Stimulated activated CD4-positive, alpha-beta T cell treated with anti-CD3 and anti-CD28 coated beads, Interleukin-15, amount 100 ng/mL, for 1 hour (primary cell): ENCODE results near the gene KDM2A.
"Not testable (repeated sequence)": the region's sequence is repeated elsewhere in the genome, so short reads cannot be mapped to it uniquely, and the experiment has no call there.

Experiments used
- DNase-seq, 2 donors: peaks; one replicate each; pipeline ENCODE4 v3.0.0-alpha.2; 2020; ENCODE audit warnings: low read depth in 1 of 2, low spot score in 1 of 2

KDM2A gene

DNA sequence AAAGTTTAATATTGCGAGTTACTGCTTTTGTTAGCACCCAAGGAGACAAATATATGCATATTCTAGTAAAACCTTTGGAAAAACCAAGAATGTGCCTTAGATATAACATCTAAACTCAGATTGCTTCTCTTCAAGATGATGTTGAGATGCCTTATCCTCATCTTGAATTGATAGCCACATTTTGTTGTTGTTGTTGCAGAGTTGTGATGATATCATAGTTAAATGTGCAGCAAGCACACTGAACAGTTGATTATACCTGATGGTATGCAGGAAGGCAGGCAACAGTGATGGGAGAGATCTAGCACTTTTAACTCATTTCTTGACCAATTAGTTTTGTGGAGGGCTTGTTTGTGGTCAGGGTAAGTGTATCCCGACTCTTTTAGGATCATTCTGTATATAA, 48.0 kb downstream of the KDM2A start:
- DNase-seq, result no peak

- DNase-seq, result no peak
These were observed 48.7 kb downstream of the KDM2A start for GRCh38 chr11:67167719-67168118.

- not testable (repeated sequence) for DNase-seq
These were observed 49.8 kb downstream of the KDM2A start for GRCh38 chr11:67168911-67169310.

DNA sequence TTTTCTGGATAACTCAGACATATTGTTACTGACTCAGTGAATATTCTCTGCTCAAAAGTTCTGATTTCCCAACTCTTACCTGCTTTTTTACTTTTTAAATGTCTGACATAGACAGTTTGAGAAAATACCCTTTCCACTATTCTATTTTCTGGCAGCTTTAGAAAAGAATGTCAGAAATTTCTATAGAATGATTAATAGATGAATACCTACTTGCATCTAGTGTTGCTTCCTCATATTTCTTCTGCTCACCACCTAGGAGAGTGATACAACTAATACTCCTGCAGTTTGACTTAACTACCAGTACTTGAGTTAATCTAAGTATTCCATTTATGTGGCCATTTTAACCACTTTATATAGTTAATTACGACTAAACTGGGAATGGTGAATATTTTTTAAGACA, 55.2 kb downstream of the KDM2A start:
- DNase-seq, result no peak

DNA sequence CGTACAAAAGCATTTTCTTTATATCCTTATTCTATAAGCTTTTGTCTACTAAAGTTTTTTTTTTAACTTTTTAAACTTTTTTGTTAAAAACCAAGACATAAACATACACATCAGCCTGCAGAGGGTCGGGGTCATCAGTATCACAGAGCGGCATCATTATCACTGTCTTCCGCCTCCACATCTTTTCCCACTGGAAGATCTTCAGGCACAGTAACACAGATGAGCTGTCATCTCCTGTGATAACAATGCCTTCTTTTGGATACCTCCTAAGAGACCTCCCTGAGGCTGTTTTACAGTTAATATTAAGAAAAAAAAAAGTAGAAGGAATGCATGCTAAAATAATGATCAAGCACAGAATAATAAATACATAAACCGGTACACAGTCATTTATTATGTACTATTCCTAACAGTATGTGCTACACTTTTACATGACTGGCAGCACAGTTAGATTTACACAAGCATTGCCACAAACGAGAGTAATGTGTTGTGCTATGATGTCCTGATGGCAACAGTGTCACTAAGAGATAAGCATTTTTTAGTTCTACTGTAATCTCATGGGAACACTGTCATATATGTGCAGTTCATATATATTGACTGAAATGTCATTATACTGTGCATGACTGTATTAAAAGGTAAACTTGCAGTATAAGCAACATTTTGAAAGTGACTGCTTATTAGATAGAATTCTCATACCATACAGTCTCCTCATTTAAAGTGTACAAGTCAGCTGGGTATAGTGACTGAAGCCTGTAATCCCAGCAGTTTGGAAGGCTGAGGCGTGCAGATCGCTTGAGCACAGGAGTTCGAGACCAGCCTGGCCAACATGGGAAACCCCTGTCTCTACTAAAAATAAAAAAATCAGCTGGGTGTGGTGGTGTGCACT, 58.6 kb downstream of the KDM2A start:
- DNase-seq, result no peak

GRCh38 chr11:67178421-67178820, 59.4 kb downstream of the KDM2A start:
- no peak for DNase-seq

DNA sequence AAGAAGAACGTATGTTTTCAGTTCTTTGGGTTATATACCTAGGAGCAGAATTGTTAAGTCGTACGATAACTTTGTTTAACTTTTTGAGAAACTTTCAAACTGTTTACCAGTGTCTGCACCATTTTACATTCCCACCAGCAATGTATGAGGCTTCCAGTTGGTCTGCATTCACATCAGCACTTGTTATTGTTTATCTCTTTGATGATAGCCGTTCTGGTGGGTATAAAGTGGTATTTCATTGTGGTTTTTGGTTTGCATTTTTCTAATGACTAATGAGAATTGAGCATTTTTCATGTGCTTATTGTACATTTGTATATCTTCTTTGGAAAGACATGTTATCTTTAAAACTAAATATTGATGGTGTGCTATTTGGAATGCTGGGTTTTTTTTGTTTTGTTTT, 59.8 kb downstream of the KDM2A start:
- no peak for DNase-seq

GRCh38 chr11:67179892-67180490, 60.9 kb downstream of the KDM2A start:
- no peak for DNase-seq

GRCh38 chr11:67194096-67194495, 75.0 kb downstream of the KDM2A start:
- DNase-seq, result no peak

DNA sequence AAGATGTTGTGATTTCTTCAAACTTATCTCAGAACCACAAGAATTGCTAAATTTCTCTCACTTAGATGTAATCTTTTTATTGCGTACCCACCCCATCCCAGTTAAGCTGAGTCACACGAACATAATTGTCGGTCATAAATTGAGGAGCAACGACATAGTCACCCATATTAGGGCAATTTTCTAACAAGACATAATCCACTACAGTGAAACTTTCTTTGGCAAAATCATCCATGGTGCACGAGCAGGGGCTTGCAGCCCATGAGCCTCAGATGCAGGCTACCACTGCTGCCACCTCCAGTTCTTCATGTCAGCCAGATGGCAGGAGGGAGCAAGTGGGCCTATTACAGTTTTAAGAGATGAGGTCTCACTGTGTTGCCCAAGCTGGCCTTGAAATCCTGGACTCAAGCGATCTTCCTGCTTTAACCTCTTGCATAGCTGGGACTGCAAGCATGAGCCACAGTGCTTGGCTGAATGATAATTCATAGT, 77.0 kb downstream of the KDM2A start:
- no peak for DNase-seq

- no peak for DNase-seq
These were observed 78.5 kb downstream of the KDM2A start for GRCh38 chr11:67197606-67198005.

DNA sequence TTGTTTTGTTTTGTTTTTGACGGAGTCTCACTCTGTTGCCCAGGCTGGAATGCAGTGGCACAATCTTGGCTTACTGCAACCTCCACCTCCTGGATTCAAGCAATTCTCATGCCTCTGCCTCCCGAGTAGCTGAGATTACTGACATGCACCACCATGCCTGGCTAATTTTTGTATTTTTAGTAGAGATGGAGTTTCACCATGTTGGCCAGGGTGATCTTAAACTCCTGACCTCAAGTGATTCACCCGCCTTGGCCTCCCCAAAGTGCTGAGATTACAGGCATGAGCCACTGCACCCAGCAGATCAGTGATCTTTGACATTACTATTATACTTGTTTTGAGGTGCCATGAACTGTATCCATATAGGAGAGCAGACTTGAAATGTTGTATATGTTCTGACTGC, 79.7 kb downstream of the KDM2A start:
- not testable (repeated sequence) for DNase-seq

DNA sequence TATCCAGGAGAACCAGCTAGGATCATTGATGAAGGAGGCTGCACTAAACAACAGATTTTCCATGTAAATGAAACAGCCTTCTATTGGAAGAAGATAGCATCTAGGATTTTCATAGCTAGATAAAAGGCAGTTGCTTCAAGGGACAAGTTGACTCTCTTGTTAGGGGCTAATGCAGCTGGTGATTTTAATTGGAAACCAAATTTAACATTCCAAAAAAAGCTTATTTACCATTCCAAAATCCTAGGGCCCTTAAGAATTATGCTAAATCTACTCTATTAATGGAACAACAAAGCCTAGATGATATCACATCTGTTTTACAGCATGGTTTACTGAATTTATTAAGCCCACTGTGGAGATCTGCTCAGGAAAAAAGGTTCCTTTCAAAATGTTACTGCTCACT, 80.7 kb downstream of the KDM2A start:
- no peak for DNase-seq

GRCh38 chr11:67202028-67202427, 83.0 kb downstream of the KDM2A start:
- no peak for DNase-seq

- no peak for DNase-seq
These were observed 85.8 kb downstream of the KDM2A start for GRCh38 chr11:67204822-67205221.

GRCh38 chr11:67209222-67209621, 90.2 kb downstream of the KDM2A start:
- not testable (repeated sequence) for DNase-seq

- no peak for DNase-seq
These were observed 92.8 kb downstream of the KDM2A start for GRCh38 chr11:67211656-67212436.

DNA sequence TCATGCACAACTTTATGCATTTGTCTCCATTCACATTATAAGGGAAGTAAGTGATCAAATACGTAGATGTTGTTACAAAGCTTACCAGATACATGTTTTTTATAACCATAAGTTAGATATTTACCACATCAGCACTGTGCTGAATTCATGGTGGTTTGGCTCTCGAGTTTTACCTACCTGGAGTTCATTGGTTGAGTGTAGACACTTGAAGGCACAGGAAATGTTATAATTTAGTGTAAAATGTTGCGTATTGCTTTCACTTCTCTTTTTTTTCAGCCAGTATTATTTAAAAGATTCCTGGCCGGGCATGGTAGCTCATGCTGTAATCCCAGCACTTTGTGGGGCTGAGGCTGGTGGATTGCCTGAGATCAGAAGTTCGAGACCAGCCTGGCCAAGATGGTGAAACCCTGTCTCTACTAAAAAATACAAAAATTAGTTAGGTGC, 94.1 kb downstream of the KDM2A start:
- no peak for DNase-seq

GRCh38 chr11:67227726-67228125, 108.7 kb downstream of the KDM2A start:
- DNase-seq, result no peak

DNA sequence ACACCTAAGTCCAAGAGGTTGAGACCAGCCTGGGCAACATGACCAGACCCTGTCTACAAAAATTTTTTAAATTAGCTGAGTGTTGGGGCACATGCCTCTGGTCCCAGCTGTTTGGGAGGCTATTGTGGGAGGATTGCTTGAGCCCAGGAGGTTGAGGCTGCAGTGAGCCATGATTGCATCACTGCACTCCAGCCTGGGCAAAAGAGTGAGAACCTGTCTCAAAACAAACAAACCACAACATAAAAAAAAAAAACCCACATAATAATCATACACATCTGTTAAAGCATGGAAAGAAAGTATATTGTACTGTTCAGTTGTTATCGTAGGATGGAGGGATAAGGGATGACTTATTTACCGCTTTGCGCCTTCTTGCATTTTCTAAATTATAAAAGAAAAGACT, 111.3 kb downstream of the KDM2A start:
- no peak for DNase-seq

DNA sequence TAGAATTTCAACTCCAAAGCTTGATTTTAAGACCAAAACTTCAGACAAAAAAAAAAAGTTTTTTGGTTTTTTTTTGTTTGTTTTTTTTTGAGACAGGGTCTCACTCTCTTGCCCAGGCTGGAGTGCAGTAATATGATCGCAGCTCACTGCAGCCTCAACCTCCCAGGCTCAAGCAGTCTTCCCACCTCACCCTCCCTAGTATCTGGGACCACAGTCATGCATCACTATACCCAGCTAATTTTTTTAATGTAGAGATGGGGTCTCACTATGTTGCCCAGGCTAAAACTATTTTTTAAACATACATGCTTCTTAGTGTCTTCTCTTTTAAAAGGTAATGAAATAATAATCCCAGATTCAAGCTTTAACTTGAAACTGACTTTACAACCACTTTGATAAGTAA, 111.8 kb downstream of the KDM2A start:
- no peak for DNase-seq
